Endometrium (tissue), 2 donors: ENCODE data around the gene SCGB1D1.
A peak's percentile ranks its signal among the peaks of the same experiment; 100 is the strongest.
"Not testable (repeated sequence)": the region's sequence is repeated elsewhere in the genome, so short reads cannot be mapped to it uniquely, and the experiment has no call there.

Experiments
- FAIRE-seq: peaks from 2 replicates; lab custom pipeline; 2012; peaks lifted over from hg19 to GRCh38; lab: Jason Lieb, UNC
- donor health status: control.
- donor health status: control.

SCGB1D1 gene

GRCh38 chr11:62166371-62166770 lies 23.6 kb upstream of the SCGB1D1 start:
- no peak for FAIRE-seq

- no peak for FAIRE-seq
Observed at GRCh38 chr11:62169448-62169847, 20.6 kb upstream of the SCGB1D1 start.

DNA sequence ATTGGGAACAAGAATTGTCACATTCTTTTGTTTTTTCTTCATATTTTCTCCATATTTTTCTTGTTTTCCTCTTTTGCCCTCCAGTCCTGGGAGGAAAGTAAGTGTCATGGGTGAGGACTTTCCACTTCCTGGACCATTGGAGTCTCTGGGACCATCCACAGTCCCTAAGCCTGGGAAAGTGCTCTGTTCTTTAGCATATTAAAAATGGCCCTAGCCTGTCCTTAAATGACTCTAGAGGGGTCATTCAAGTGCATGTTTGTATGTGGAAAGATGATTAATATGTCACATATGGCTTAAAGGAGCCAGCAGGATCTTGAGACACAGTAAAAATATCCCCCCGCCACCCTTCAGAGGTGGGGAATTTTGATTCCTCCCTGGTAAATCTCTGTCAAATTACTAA lies 20.1 kb upstream of the SCGB1D1 start:
- no peak for FAIRE-seq

DNA sequence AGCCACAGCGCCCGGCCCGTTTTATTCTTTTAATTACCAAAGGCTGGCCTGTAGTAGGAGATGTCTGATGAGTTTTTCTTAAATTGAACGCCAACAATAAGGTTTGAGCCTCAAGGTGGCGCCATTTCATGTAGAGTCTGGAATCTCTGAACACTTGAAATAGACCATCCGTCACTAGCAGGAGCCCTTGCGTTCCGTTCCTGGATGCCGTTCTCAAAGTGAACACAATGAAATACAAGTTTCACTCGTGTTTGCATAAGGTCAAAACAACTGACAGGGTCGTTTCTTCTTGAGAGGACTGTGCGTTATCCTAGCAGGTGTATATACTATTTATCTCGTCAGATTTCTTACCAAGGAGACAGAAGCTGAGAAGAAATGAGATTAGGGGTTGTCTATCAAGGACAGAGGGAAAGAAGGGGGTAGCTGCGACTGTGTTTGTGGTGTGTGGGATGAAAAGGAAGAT lies 18.7 kb upstream of the SCGB1D1 start:
- peak; percentile 48 for FAIRE-seq

- no peak for FAIRE-seq
Observed at GRCh38 chr11:62172294-62172693, 17.7 kb upstream of the SCGB1D1 start.

GRCh38 chr11:62176766-62177165 lies 13.2 kb upstream of the SCGB1D1 start:
- FAIRE-seq: no peak

GRCh38 chr11:62179995-62180394 lies 10.0 kb upstream of the SCGB1D1 start:
- FAIRE-seq: no peak

- no peak for FAIRE-seq
Observed at GRCh38 chr11:62181097-62181496, 8.9 kb upstream of the SCGB1D1 start.

DNA sequence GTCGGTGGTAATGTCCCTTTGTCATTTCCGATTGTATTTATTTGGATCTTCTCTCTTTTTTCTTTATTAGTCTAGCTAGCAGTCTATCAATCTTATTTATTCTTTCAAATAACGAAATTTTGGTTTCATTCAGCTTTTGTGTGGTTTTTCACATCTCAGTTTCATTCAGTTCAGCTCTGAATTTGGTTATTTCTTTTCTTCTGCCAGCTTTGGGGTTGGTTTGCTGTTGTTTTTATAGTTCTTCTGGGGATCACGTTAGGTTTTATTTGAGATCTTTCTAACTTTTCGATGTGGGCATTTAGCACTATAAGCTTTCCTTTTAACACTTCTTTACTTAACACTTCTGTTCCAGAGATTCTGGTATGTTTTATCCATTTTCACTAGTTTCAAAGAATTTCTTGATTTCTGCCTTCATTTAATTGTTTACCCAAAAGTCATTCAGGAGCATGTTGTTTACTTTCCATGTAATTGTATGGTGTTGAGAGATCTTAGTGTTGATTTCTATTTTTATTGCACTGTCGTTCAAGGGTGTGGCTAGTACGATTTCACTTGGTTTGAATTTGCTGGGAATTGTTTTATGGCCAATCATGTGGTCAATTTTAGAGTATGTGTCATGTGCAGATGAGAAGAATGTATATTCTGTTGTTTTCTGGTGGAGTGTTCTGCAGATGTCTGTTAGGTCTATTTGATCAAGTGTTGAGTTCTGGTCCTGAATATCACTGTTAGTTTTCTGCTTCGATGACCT lies 7.7 kb upstream of the SCGB1D1 start:
- no peak for FAIRE-seq

DNA sequence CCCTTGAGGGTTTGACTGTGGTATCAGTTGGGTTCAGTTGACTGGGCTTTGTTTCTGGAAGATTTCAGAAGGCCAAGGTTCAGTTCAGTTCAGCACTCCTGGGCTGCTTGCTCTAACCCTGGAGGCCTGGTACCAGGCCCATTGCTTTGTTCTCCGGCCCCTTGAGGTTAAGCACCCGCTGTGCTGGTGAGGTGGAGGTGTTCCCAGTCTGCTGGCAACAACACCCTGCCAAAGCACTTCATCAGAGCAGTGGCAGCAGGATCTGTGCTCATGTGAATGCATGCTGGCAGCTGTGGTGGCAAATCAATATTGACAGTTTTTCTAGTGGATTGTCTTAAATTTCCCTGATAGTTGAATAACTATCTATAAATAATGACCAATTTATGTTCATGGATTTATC lies 3.8 kb upstream of the SCGB1D1 start:
- no peak for FAIRE-seq

- no peak for FAIRE-seq
Observed at GRCh38 chr11:62193952-62194351, 3.9 kb downstream of the SCGB1D1 start.

DNA sequence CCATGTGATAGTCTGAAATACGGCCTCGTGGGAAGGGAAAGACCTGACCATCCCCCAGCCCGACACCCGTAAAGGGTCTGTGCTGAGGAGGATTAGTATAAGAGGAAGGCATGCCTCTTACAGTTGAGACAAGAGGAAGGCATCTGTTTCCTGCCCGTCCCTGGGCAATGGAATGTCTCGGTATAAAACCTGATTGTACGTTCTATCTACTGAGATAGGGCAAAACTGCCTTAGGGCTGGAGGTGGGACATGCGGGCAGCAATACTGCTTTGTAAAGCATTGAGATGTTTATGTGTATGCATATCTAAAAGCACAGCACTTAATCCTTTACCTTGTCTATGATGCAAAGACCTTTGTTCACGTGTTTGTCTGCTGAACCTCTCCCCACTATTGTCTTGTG lies 5.0 kb downstream of the SCGB1D1 start:
- FAIRE-seq: not testable (repeated sequence)

DNA sequence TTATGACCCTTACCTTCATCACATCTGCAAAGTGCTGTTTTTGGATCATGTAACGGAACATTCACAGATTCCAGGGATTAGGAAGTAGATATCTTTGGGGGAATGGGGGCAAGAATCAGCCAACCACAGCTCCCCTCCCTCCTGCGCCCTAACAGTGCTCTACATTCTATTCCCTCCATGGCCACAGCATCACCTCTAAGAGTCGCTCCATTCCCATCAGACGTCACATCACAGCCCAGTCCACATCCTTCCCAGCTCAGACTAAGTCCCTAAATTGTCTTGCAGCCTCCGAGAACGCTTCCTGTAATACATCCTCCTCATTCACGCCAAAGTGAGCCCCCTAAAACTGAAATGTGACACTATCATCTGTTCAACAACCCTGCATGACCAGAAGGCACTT lies 5.9 kb downstream of the SCGB1D1 start:
- FAIRE-seq: no peak

DNA sequence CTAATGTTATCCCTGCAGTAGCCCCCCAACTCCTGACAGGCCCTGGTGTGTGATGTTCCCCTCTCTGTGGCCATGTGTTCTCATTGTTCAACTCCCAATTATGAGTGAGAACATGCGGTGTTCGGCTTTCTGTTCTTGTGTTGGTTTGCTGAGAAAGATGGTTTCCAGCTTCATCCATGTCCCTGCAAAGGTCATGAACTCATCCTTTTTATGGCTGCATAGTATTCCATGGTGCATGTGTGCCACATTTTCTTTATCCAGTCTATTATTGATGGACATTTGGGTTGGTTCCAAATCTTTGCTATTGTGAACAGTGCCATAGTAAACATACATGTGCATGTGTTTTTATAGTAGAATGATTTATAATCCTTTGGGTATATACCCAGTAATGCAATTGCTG lies 7.4 kb downstream of the SCGB1D1 start:
- not testable (repeated sequence) for FAIRE-seq

DNA sequence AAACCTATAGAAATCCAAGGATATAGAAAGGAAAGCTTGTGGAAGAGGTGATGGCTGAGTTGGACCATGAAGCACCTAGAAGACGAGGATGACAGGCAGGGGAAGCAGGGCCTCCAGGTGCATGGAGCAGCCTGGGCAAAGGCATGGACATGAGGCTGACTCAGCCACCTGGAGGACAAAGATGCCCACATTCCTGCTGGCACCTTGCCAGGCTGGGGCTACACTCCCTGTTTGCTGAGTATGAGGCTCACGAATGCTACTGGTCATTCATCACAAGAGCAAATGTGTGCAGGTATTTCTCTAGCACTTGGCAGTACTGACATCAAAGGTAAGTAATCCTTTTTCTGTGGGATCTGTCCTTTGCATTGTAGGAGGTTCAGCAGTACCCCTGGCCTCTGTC lies 11.4 kb downstream of the SCGB1D1 start:
- FAIRE-seq: no peak

DNA sequence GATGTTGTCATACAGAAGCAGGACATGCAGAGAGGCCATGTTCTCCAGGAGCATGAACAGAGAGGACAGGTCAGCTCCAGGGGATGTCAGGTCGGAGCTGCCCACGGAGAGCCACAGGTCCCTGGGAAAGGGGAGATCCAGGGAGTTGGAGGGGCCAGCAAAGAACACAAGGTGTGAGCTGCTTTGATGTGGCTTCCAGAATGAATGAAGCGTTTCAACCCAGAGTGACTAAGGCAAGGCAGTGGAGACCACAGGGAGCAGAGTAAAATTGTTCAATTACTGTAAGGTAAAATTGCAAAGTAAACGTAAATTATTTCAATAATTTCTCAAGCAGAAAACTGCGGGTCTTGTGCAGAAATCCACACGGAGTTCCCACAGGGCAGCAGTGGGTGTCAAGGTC lies 12.9 kb downstream of the SCGB1D1 start:
- FAIRE-seq: no peak

DNA sequence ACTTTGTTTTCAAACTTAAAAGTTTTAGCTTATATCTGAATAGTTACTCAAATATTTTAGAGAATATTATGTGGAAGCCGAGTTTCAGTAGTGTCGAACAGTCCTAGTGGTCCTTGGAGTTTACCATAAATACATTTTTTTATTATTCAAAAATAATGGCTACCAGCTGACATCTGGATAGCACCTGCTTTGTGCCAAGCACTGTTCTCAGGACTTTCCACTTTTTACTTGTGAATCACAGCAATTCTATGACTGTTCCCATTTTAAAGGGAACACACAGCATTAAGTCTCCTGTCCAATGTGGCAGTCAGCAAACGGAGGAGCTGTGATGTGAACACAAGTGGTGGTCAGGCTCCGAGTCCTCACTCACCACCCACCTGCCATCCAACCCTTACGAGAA lies 14.4 kb downstream of the SCGB1D1 start:
- no peak for FAIRE-seq

- FAIRE-seq: no peak
Observed at GRCh38 chr11:62205441-62205840, 15.4 kb downstream of the SCGB1D1 start.

DNA sequence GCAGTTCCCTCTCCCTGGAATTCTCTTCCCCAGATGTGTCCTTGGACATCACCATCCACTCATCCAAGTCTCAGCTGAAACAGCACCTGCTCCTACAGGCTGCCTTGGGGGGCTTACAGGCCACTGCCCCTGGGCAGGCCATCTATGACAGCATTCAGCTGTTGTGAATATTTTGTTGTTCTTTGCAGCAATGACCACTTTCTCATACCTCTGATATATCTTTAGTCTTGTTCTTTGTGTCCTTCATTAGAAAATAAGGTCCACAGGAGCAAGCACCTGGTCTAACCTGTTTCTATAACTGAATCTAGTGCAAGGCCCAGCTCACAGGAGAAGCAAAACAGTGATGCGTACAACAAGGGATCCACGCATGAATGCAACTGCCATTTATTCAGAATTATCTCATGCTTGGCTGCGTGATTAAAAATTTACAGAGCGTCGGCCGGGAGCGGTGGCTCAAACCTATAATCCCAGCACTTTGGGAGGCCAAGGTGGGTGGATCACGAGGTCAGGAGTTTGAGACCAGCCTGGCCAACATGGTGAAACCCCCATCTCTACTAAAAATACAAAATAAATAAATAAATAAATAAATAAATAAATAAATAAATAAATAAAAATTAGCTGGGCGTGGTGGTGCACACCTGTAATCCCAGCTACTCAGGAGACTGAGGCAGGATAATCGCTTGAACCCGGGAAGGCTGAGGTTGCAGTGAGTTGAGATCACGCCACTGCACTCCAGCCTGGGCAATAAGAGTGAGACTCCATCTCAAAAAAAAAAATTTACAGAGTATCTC lies 16.5 kb downstream of the SCGB1D1 start:
- FAIRE-seq: not testable (repeated sequence)

DNA sequence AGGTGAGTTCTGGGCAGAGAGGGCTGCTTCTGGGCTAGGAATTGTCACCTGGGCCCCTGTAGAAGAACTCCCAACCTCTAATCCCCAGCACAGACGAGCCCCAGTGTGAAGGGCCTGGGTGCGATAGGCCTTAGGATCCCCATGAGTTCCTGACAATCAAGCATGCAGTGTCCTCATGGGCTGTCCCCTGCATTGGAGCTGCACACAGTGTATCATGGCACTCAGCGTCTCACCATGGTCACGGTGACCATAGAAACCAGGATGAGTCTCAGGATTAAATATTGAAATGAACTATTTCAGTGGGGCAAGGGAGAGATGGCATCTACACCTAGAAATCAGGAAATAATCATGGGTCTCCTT lies 18.7 kb downstream of the SCGB1D1 start:
- FAIRE-seq: no peak

DNA sequence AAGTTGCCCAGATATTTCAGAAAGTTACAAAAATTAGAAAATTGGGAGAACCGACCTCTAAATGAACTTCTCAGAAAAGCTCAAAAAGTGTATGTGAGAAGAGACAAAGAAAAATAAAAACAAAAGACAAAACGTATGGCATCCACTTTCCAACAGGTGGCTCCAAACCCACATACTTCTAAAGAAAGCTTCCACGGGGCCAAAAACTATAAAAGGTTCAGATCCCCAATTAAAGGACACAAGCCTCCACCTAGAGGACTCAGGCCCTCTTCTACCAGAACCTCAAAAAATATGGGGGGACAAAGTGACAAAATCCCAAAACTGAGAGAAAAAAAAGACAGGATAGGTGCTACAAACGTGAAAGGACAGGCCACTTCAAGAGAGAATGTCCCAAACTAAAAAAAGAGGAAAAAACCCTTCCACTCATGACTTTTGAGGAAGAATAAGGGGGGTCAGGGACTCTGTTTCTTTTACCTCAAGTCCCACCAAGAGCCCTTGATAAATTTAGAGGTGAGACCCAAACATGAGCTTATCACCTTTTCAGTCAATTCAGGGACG lies 27.3 kb downstream of the SCGB1D1 start:
- FAIRE-seq: no peak

DNA sequence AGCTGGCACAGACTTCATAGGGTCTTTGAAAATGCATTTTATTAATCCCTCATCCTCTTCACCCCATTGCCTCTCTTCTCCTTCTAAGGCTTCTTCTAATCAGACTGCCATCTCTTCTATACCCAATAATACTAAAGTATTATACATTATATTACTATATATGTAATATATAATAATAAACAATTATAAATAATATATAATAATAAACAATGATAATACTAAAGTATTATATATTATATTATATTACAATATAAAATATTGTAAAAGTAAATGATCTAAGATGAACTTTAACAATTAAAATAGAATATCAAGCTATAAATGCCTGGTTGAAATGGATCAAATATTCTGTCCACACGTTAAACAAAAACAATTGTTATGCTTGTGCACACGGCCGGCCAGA lies 31.5 kb downstream of the SCGB1D1 start:
- FAIRE-seq: no peak

DNA sequence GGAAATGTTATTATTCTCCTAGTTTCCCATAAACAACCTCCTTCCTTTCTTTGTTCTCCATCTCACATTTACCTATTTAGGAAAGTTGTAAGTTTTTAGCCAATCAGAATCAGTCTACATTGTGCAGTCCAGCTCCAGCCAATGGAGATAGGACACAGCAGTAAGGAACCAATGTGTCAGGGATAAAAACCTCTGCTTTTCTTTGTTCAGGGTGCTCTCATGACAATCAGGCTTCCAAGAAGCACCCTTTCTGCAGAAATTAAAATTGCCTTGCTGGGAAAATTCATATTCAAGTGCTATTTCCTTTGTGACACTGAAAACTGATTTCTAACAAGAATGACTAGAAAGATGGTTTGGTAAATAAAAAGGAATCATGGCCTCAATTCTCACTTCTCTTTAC lies 33.1 kb downstream of the SCGB1D1 start:
- FAIRE-seq: no peak
